Renal cortex interstitium (tissue), 11 donors: ENCODE measurements around the gene SLPI. TPM values are rescaled to one million over a fixed set of nuclear protein-coding genes. Genes with fewer than 3 reads are reported as not detected.
A peak's percentile ranks its signal among the peaks of the same experiment; 100 is the strongest.

Experiments used
- DNase-seq, 11 donors: peaks; one replicate each; pipeline ENCODE4 v3.0.0-alpha.2; 2013; ENCODE audit warnings: low read depth in 9 of 11, low spot score in 4 of 11; ENCODE audit errors: extremely low read depth in 1 of 11
- polyA plus RNA-seq, 3 donors: library from polyadenylated mRNA; unstranded; fragments of 120-200 nt; gene quantifications; one replicate each; pipeline ENCODE4 v1.2.1, GENCODE V29; 2013; ENCODE audit not compliant: insufficient read length in 3 of 3

SLPI gene
- polyA plus RNA-seq, 3 donors = 0.34 to 1.3 TPM; not detected in 1

DNA sequence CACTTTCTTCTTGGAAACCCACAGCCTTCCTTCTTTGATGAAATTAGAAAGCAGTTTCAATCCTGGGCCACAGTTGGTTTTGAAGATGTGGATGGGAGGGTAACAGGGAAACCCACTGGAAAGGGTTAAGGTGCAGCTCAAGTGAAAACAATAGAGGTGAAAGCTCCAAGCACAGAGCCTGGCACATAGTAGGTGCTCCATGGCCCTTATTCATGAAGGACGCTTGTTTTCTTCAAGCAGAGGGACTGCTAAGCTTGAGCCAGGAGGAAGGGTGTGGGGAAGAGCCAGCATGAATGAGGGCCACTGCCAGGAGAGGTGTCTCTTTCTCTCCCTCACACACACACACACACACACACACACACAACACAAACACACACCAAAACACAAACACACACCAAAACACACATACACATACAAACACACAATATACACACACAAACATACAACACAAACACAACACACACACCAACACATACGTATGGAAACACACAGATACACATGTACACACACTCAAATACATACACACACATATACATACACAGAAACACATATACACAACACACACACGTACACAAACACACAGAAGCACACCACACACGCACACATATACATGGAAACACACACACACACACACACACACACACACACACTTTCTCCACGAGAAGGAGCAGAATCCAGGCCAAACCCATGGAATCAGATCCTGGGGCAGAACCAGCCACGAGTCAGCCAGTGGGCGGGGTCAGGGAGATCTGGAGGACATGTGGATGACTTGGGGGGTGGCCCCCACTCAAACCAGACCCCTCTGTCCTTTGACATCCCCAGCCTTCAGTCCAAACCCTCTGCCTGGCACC is 28.6 kb upstream of the SLPI start:
- no peak for DNase-seq

DNA sequence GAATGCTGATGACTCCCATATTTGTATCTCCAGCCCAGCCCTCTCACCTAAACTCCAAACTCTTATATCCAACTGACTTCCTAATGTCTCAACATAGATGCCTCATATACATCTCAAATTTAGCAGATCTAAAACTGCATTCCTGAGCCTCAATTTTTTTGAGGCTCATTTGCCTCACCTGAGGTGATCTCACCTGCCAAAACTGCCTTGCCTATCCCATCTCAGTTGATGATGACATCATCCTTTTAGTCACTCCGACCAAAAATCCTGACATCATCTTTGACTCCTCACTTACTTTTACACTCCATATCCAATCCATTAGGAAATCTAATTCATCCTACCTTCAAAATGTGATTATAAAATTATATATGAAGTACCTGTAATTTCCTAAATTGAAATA is 25.6 kb upstream of the SLPI start:
- DNase-seq = no peak

DNA sequence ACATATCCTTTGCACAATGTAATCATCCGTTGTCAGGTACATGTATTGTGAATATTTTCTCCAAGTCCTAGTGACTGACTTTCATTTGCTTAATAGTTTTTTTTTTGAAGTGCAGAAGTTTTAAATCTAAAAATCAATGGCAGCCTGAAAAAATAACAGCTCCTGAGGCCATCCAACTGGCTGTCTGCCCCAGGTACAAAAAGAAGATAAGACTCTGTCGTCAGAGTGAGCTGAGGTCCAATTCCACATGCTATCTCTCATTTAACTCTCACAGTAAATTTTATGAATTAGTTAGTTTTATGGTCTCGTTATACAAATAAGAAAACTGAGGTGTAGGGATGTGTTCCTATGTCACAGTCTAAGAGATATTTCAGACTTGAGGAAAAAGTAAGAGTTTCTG is 21.0 kb upstream of the SLPI start:
- no peak for DNase-seq

DNA sequence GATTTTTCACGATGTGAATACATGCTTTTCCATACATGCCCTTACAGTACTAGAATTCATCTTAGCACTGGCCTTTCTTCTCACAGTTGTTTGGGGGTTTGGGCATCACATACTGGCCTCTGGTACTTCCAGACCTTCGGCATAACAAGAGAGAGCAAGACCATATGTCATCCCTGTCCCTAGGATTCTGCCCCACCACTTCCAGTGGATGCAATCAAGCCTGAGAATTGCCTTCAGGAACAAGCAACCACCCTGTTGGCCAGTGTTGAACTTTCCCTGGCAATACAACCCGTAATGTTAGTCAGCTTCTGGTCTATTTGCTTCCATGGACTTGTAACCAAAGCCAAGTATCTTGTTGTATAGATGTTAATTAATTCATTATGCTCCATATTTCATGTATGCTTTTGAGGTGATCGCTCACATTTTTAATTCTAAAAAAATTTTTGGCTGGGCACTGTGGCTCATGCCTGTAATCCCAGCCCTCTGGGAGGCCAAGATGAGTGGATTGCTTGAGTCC is 15.4 kb upstream of the SLPI start:
- DNase-seq = no peak

DNA sequence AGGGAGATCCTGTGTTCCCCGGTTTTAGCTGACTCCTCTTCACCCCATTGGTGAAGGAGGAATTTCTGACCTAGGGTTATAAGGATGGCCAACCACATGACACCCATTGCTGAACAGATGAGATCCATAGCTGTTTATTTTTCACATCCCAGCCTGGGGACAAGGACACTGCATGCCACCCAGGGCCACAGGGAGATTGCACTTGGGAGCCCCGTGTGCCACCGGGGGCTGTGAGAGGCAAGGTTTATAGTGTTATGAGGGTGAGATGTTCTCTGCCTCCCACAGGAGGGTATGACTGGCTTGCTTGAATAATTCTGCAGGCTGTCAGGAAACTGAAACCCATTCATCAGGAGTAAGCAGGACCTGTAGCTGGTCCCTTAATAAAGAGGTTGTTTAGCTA is 14.7 kb upstream of the SLPI start:
- DNase-seq = no peak

DNA sequence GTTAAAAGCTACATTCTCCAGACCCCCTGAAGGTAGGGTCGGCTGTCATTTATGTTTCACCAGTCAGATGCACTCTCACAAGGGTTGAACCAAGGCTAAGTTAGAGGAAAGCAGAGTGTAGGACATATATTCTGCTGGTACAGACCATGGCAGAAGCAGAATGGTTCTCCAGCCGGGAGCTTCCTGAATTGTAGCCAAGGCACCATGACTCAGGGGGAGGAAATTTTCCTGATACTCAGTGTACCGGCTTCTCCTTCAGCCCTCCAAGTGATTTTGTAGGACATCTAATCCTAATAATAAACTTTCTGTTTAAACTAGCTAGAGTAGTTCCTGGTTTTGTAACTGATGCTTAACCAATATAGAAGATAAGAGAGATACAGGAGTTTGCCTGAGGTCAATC is 14.2 kb upstream of the SLPI start:
- DNase-seq = no peak

DNA sequence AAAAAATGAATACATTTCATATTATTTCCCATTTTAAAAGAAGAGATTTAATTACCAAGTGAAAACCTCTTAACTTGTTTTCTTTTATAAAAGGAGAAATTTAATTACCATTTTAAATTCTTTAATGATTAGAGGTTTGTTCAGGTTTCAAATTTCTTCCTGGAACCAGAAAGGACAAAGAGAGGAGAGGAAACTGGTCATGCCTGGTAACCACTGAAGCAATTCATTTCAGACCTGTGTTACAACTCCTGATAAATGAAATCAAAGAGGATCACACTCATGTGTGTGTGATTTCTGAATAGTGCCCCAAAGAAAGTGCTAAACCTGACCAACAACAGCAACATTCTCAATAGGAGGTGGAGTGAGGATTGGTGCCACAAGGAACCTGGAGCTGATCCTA is 12.6 kb upstream of the SLPI start:
- peak in 5 of 11 donors; percentile 15 to 51 (median 37) for DNase-seq

DNA sequence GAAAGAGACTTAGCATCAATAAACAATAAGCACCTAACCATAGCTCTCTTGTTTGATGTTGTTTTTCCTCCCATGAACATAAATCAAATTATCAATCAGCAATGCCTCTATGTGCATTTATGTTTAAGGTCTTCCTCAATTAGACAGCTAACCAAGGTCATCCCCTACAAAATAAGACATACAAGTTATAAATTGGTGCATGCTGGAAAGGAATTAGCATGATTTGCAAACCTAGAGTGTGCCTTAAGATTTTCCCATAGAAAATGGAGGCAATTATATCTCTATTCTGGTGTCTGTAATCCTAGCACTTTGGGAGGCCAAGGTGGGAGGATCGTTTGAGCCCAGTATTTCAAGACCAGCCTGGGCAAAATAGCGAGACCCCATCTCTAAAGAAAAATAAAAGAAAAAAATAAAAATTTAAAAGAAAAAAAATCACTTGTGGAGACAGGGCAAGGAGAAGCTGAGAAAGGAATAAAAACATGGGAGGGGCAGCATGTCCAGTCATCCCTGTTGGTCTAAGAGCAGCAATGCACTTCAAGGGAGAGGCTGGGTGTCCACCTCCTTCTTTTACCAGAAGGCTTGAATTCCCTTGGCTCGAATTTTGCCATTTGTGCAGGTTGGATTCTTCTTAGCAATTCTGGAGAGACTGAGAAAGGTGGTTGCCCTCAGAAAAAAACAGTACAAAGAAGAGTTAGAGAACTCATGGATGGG is 9.3 kb upstream of the SLPI start:
- no peak for DNase-seq

DNA sequence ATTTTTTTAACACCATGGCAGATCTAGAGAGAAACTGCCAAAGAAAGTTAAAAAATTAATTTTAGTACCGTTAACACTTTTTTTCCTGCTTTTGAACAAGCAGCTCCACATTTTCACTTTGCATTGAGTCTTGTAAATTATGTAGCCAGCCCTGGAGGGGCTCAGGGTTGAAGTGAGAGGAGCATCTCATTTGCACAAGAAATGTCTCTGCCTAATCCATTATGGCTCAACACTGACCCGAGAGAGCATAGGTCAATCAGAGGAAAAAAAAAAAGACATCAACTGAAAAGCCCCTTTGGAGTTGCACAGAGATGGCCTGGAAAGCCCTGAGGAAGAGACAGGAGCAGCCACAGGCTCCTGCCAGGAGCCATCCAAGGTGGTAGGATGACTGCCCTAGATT is 4.3 kb upstream of the SLPI start:
- no peak for DNase-seq

DNA sequence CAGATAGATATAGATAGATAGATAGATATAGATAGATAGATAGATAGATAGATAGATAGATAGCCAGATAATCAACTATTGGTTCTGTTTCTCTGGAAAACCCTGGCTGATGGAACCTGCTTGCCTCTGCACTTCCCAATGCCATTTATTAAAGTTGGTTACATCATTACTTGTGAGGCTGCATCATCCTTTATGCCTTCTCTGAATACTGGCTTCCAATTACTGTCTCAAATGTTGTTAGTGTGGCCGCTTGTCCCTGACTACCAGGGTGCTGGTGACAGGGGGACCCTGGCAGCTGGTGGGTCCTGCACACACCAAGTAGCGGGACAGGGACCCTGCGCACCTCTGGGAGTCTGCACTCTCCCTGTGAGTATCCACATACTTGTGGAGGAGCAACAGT is 3.9 kb upstream of the SLPI start:
- no peak for DNase-seq

DNA sequence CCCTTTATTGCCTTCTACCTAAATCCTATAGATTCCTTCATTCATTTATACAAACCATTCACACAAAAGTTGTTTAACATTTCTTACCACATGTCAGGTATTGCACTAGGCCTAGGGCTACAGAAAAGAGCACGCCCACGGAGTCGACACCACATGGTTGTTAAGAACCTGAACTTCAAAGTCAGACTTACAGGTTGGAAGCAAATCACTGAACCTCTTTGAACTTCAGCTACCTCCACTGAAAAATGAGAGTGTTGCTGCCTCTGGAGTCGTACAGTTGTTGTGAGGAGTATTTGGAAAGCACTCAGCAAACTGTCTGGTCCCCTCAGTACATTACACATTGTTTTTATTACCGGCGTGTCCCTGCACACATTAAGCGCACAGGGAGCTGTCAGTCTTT is 3.3 kb upstream of the SLPI start:
- DNase-seq = no peak

DNA sequence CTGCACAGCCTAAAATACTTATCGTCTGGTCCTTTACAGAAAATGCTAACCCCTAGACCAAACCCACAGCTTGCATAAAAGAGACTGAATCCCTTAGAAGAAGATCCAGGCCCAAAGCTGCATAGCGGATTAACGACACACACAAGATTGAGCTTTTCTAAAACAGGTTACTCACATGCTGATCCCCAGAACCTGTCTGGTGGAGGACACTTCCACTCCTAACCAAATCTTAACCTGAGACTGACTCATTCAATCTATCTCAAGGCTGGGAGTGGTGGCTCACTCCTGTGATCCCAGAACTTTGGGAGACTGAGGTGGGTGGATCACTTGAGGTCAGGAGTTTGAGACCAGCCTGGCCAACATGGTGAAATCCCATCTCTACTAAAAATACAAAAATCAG is 2.8 kb upstream of the SLPI start:
- DNase-seq = no peak

DNA sequence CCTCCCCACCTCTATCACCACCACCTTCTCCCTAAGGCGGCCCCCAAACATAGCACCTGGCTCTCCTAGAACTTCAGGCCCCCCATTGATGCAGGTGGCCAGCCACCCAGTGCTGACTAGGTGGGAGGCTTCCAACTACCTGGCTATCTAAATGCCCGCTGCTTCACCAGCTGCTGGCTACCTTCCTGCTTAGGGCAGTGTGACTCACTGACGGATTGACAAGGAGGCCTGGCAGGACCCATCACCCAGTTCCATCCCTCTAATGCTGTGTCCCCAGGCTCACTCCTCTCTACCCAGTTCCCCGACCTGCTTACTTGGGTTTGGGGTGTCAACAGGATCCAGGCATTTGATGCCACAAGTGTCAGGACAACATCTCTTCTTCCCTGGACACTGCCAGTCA is 1.1 kb downstream of the SLPI start:
- no peak for DNase-seq

DNA sequence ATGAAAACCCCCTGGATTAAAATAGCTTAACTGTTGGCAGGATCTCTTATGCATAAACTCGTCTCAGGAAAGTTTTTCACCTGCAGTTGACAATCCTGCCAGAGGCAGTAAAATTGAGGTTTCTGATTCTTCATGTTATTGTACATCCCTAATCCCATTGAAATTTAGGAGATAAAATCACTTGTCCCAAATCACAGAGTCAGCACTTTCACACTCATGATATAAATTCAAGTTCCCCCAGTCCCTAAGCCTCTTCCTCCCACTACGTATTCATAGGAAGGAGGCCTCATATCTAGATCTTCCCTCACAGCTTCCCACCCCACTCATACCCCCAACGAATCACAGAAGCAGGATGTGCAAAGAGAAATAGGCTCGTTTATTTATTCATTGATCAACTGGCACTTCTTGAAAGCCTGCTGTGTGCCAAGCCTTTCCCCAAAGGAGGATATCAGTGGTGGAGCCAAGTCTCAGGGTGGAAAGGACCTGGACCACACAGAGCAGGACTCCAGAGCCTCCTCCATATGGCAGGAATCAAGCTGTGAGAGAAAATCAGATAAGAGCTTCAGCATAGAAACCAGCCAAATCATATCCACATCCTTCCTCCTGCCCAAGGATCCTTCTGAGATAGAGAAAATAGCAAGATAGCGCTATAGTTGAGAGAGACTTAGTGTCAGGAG is 2.3 kb downstream of the SLPI start:
- no peak for DNase-seq

DNA sequence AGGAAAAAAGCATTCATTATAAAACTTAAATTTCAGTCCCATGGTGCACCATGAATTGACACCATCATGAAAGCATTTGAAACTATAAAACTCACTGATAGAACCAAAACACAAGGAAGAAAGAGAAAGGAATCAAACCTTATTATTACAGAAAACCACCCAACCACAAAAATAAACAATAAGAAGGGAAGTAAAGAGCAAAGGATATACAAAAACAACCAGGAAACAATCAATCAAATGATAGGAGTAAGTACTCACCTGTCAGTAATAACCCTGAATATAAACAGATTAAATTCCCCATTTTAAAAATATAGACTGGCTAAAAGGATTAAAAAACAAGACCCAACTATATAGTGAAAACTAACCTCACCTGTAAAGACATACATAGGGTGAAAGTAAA is 5.8 kb downstream of the SLPI start:
- DNase-seq = no peak

DNA sequence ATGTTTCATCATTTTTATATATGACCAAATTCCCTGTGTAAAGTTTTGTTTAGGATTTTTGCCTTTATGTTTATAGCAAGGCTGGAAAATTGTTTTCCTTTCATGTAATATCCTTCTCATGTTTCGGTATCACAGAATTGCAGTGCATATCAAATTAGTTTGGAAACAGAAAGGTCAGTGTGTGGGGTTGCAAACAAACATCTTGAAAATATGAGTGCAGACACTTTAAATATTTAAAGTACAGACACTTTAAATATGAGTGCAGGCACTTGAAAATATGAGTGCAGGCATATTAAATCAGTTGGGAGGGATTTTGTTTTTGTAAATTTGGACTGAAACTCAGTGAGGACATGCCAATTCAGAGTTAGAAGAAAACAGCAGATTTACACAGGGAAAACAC is 6.5 kb downstream of the SLPI start:
- DNase-seq = no peak

DNA sequence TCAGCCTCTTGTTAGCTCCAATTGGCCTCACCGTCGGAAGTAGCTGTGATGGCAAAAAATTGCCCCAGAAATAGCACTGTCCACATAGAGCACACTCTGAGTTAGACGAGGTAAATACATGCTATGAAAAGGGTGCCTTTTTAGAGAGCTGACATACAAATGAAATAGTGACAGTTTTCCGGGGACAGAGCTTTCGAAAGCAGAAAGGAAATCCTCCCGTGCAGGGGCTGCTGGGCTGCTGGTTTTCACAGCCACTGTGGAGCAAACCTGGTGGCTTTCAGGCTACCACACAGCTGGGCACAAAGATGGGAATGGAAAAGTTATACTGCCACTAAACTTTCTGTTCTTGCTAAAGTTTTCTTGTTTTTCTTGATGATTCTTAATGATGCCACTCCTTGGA is 8.3 kb downstream of the SLPI start:
- no peak for DNase-seq

DNA sequence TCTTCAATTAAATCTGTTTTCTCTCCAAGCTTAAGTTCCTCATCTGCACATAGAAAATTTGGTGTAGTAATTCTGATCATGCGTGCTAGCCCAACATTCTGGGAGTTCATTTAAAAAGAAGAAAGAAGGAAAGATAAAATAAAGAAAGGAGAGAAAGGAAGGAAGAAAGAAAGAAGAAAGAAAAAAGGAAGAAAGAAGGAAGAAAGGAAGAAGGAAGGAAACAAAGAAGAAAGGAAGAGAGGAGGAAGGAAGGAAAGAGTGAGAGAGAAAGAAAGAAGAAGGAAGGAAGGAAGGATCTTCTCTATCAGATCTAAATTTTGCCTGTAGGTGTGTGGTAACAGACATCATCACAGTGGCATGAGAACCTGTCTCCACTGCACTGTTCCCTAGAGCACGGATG is 16.2 kb downstream of the SLPI start:
- no peak for DNase-seq

DNA sequence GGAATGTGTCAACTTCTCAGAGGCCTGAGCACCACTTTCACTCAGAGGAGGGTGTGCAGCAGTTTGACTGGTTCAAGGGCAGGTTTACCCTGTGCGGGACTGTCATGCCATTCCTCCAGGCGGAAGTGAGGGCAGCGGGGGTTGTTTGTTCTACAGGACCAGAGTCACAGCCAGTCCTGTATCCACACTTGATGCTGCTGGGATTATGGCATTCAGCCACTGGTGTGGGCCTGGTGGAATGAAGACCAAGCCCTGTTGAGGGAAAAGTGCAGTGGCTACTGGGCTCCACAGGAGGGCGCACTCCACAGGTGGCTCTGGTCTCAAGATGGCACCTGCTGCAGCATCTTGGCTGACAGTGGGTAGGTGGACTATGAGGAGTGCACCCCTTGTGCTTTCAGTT is 18.4 kb downstream of the SLPI start:
- no peak for DNase-seq

DNA sequence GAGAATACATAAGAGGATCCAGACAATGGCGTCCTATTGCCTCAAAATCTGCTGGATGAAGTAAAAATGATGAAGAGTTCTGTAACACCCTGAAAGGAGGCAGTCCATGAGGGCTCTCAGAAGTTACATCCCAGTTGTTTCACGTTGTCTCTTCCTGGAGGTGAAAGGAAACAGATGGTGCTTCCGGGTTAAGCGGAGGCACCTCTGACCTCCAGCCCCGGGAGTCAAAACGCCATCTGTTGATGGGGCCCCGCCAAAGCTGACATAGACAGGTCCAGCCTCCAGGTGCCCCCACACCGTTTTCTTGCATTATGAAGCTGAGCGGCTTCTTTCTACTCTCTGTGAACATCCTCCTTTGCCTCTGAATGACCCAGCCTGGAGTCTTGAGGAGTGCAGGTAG is 23.7 kb downstream of the SLPI start:
- no peak for DNase-seq
